Tibial nerve (tissue), 4 donors: ENCODE results near the gene CDH22.

Experiments
- CTCF ChIP-seq, 5 experiments: fragments of 200-600 bp in 3 of 5; fragments of 450-650 bp in 2 of 5; sonication (generic) in 3 of 5; IDR thresholded peaks; one replicate each; pipeline ENCODE4 v1.5.1; 2016 to 2019; ENCODE audit warnings: antibody characterized with exemption in 5 of 5, mild to moderate bottlenecking in 3 of 5, moderate library complexity in 2 of 5
- EP300 ChIP-seq, 2 donors: sonication (generic); formaldehyde crosslinking; IDR thresholded peaks; one replicate each; pipeline ENCODE4 v1.6.1; 2017; ENCODE audit warnings: antibody characterized with exemption in 2 of 2, mild to moderate bottlenecking in 1 of 2
- POLR2A ChIP-seq, 2 donors: fragments of 450-650 bp; IDR thresholded peaks; one replicate each; pipeline ENCODE4 v1.6.1; 2017; ENCODE audit warnings: antibody characterized with exemption in 2 of 2, mild to moderate bottlenecking in 2 of 2, moderate library complexity in 2 of 2

- TF ChIP-seq CTCF (IDR thresholded peaks at IDR 0.05): no peak
- TF ChIP-seq EP300 (IDR thresholded peaks at IDR 0.05): no peak
- TF ChIP-seq POLR2A (IDR thresholded peaks at IDR 0.05): no peak
Observed at GRCh38 chr20:46357030-46357514, 48.8 kb upstream of the CDH22 start.
